Measurements from ENCODE around the gene CCDC73.

DNA sequence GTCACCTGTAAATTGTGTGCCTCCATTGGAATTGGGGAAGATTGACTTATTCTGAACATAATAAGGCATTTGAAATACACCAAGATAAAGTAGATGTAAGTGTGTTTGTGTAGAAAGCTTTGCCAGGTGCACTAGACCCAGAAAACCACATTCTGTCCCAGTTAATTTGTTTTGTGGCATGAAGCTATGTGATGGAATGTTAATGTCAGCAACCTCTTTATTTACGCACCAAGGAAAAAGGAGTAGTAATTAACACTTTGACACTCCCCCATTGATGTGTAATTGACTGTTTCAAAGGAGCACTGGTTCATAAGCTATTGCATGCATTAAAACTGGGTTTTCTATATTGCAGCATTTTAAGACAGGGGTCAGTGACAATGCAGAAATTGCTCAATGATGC, 196.5 kb downstream of the CCDC73 start:
- TF ChIP-seq FOXK2 (IDR thresholded peaks at IDR 0.05) (no peak), ATF2 (IDR thresholded peaks at IDR 0.05; ENCODE audit: low read length) (no peak), POLR2AphosphoS5 (IDR thresholded peaks at IDR 0.05; ENCODE audit: low read length) (0 out of 2 replicates have a peak, but pooled peaks have one; percentile 23), ATF3 (IDR thresholded peaks at IDR 0.05; ENCODE audit: borderline replicate concordance, extremely low read depth, low read depth, low read length) (no peak), POLR2A (IDR thresholded peaks at IDR 0.05; ENCODE audit: low read depth, low read length) (no peak), BHLHE40 (IDR thresholded peaks at IDR 0.05; ENCODE audit: borderline replicate concordance in 1 of 2, low read depth in 2 of 2, low read length in 1 of 2) (no peak), CHD4 (IDR thresholded peaks at IDR 0.05) (no peak), MXI1 (IDR thresholded peaks at IDR 0.05; ENCODE audit: low read depth, low read length) (no peak), EZH2 (IDR thresholded peaks at IDR 0.05; ENCODE audit: borderline replicate concordance, control insufficient read depth, low read depth, low read length) (no peak), REST (IDR thresholded peaks at IDR 0.05; ENCODE audit: low read depth, low read length) (no peak), ELK1 (IDR thresholded peaks at IDR 0.05; ENCODE audit: low read depth, low read length) (no peak)
- TF ChIP-seq, protein P1, sequence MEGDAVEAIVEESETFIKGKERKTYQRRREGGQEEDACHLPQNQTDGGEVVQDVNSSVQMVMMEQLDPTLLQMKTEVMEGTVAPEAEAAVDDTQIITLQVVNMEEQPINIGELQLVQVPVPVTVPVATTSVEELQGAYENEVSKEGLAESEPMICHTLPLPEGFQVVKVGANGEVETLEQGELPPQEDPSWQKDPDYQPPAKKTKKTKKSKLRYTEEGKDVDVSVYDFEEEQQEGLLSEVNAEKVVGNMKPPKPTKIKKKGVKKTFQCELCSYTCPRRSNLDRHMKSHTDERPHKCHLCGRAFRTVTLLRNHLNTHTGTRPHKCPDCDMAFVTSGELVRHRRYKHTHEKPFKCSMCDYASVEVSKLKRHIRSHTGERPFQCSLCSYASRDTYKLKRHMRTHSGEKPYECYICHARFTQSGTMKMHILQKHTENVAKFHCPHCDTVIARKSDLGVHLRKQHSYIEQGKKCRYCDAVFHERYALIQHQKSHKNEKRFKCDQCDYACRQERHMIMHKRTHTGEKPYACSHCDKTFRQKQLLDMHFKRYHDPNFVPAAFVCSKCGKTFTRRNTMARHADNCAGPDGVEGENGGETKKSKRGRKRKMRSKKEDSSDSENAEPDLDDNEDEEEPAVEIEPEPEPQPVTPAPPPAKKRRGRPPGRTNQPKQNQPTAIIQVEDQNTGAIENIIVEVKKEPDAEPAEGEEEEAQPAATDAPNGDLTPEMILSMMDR (IDR thresholded peaks at IDR 0.05 in 2 of 3, conservative IDR thresholded peaks at IDR 0.05 in 1 of 3; ENCODE audit: control insufficient read depth in 2 of 3, extremely low read depth in 1 of 3, insufficient read depth in 1 of 3, low read depth in 3 of 3, low read length in 3 of 3) = no peak
- TF ChIP-seq, protein P2, sequence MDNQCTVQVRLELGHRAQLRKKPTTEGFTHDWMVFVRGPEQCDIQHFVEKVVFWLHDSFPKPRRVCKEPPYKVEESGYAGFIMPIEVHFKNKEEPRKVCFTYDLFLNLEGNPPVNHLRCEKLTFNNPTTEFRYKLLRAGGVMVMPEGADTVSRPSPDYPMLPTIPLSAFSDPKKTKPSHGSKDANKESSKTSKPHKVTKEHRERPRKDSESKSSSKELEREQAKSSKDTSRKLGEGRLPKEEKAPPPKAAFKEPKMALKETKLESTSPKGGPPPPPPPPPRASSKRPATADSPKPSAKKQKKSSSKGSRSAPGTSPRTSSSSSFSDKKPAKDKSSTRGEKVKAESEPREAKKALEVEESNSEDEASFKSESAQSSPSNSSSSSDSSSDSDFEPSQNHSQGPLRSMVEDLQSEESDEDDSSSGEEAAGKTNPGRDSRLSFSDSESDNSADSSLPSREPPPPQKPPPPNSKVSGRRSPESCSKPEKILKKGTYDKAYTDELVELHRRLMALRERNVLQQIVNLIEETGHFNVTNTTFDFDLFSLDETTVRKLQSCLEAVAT (IDR thresholded peaks at IDR 0.05) = no peak
- TF ChIP-seq, protein P3, sequence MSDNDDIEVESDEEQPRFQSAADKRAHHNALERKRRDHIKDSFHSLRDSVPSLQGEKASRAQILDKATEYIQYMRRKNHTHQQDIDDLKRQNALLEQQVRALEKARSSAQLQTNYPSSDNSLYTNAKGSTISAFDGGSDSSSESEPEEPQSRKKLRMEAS (IDR thresholded peaks at IDR 0.05; ENCODE audit: low read depth, low read length) = no peak

Measured in GM12878 (cell line).